Measurements from ENCODE around the gene GANAB. TPM values are rescaled to one million over a fixed set of nuclear protein-coding genes. Genes with fewer than 3 reads are reported as not detected.
"Not testable (repeated sequence)": the region's sequence is repeated elsewhere in the genome, so short reads cannot be mapped to it uniquely, and the experiment has no call there.

The GANAB gene
- 213 TPM for total RNA-seq (ENCODE audit: unreplicated experiment)
- long read RNA-seq, partial matches to known transcripts = 1 of 11 reads
- long read RNA-seq, other reads (novel, unspliced or antisense) = 8 of 11 reads

DNA sequence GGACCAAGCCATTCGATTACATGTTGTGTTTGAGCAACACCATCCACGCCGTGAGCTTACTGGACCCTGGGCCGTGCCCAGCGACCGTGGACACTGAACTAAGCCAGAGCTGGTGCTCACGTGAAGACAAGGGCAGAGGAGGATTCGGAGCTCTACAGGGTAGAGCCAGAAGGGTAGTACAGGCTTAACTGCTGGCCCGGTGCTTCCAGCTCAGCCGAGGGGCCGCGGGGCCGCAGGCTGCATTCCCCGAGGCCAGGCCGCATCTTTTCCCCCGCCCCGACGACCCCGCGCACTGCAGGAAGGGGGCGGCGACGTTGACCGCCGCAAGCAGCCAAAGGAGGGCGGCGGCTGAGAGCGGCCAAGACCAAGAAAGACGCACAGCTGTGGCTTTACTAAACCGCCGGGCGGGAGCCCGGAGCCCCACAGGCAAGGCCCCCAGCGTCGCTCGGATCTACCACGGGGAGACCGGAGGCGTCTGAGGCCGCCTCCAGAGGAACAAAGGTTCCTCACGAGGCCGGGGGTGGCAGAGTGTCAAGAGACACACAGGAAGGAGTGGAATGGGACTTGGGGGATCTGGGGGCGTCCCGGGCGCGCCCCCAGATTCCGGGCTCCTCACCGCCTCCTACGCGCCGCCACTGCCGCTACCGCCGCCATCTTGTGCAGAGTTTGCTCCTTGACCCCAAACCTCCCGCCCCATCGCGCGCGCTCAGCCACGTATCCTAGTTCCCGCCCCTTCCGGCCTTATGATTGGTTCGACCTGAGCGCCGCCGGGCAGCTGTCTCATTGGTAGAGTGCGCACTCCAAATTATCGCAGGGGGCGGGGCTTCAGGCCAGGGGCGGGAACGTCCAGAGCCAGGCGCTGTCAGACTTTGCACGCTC lies at the start of gene GANAB:
TSS of gene GANAB (minus strand) at position 668 of the 879 bp plus-strand sequence. CDS start at position 654, 14 bp downstream.
- H3K27me3 Mint-ChIP-seq (ENCODE audit: unreplicated experiment) = peaks cover 8% of the 10 kb centered on the region
- DNase-seq = peak; percentile 99
- H3K36me3 Mint-ChIP-seq (ENCODE audit: unreplicated experiment) = no peaks in the 10 kb centered on the region
- H3K4me1 Mint-ChIP-seq (ENCODE audit: low read depth, unreplicated experiment) = peaks cover 10% of the 10 kb centered on the region
- peaks cover 7% of the 10 kb centered on the region for H3K9me3 Mint-ChIP-seq (ENCODE audit: unreplicated experiment)
- H3K4me3 Mint-ChIP-seq (ENCODE audit: unreplicated experiment) = peak within 1 kb of the TSS; percentile 99
- peak within 1 kb of the TSS; percentile 95 for H3K27ac Mint-ChIP-seq (ENCODE audit: unreplicated experiment)
- TF ChIP-seq CTCF (IDR thresholded peaks at IDR 0.05; ENCODE audit: partially characterized antibody, unreplicated experiment) = peak; percentile 18

- Mint-ChIP-seq H3K4me1 (ENCODE audit: low read depth, unreplicated experiment) (peaks cover 14% of the 10 kb centered on the region), H3K9me3 (ENCODE audit: unreplicated experiment) (peaks cover 4% of the 10 kb centered on the region), H3K36me3 (ENCODE audit: unreplicated experiment) (peaks cover 4% of the 10 kb centered on the region), H3K27ac (ENCODE audit: unreplicated experiment) (peak overlapping the region; percentile 96), H3K27me3 (ENCODE audit: unreplicated experiment) (no peaks in the 10 kb centered on the region), H3K4me3 (ENCODE audit: unreplicated experiment) (peak overlapping the region; percentile 85)
- DNase-seq = peak; percentile 77
- peak; percentile 84 for TF ChIP-seq CTCF (IDR thresholded peaks at IDR 0.05; ENCODE audit: partially characterized antibody, unreplicated experiment)
Measured at GRCh38 chr11:62694455-62695167, 48.2 kb upstream of the GANAB start.

DNA sequence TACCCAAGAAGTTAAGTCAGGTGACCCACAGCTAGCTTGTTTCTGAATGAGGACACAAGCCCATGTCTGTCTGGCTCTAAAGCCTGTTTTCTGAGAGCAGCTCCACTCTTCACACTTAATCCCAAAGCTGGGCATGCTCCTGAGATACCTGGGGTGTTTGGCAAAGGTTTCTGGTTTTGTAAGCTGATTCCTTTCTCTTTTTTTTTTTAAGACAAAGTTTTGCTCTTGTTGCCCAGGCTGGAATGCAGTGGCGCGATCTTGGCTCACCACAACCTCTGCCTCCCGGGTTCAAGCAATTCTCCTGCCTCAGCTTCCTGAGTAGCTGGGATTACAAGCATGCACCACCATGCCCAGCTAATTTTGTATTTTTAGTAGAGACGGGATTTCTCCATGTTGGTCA lies 47.2 kb upstream of the GANAB start:
- not testable (repeated sequence) for H3K4me3 Mint-ChIP-seq (ENCODE audit: unreplicated experiment); DNase-seq; H3K27me3 Mint-ChIP-seq (ENCODE audit: unreplicated experiment); H3K9me3 Mint-ChIP-seq (ENCODE audit: unreplicated experiment); H3K27ac Mint-ChIP-seq (ENCODE audit: unreplicated experiment); H3K36me3 Mint-ChIP-seq (ENCODE audit: unreplicated experiment)
- H3K4me1 Mint-ChIP-seq (ENCODE audit: low read depth, unreplicated experiment) = peaks cover 20% of the 10 kb centered on the region

- peak within 1 kb of the TSS; percentile 52 for H3K4me3 Mint-ChIP-seq (ENCODE audit: unreplicated experiment)
- peaks cover 12% of the 10 kb centered on the region for H3K9me3 Mint-ChIP-seq (ENCODE audit: unreplicated experiment)
- no peak for DNase-seq
- no peak for TF ChIP-seq CTCF (IDR thresholded peaks at IDR 0.05; ENCODE audit: partially characterized antibody, unreplicated experiment)
- H3K36me3 Mint-ChIP-seq (ENCODE audit: unreplicated experiment) = peaks cover 4% of the 10 kb centered on the region
- H3K4me1 Mint-ChIP-seq (ENCODE audit: low read depth, unreplicated experiment) = peaks cover 18% of the 10 kb centered on the region
- peak within 1 kb of the TSS; percentile 64 for H3K27ac Mint-ChIP-seq (ENCODE audit: unreplicated experiment)
- H3K27me3 Mint-ChIP-seq (ENCODE audit: unreplicated experiment) = peaks cover 4% of the 10 kb centered on the region
Measured at GRCh38 chr11:62689421-62690183, 43.2 kb upstream of the GANAB start, which contains the start of gene LRRN4CL. LRRN4CL (minus strand) TSS chr11:62689530; CDS start chr11:62688508, 1,022 bp downstream.

- Mint-ChIP-seq H3K27ac (ENCODE audit: unreplicated experiment) (no peak overlapping the region), H3K4me1 (ENCODE audit: low read depth, unreplicated experiment) (peaks cover 15% of the 10 kb centered on the region), H3K36me3 (ENCODE audit: unreplicated experiment) (peaks cover 4% of the 10 kb centered on the region)
Measured at GRCh38 chr11:62688491-62688890, 42.1 kb upstream of the GANAB start.

More at GRCh38 chr11:62688491-62688890, 42.1 kb upstream of the GANAB start:
- H3K4me3 Mint-ChIP-seq (ENCODE audit: unreplicated experiment) = peak overlapping the region; percentile 22
- H3K9me3 Mint-ChIP-seq (ENCODE audit: unreplicated experiment) = peaks cover 12% of the 10 kb centered on the region
- no peak for TF ChIP-seq CTCF (IDR thresholded peaks at IDR 0.05; ENCODE audit: partially characterized antibody, unreplicated experiment)
- H3K27me3 Mint-ChIP-seq (ENCODE audit: unreplicated experiment) = peaks cover 4% of the 10 kb centered on the region
- DNase-seq = no peak

All from glutamatergic neuron (in vitro differentiated cells).